ENCODE data around the gene UBASH3B.

The UBASH3B gene

GRCh38 chr11:122682464-122682863, 26.9 kb downstream of the UBASH3B start:
- Histone ChIP-seq H3K36me3 (ENCODE audit: control insufficient read depth, low read depth, low read length) (no peaks in the 10 kb centered on the region), H3K9me3 (ENCODE audit: control insufficient read depth, low read depth, low read length) (no peaks in the 10 kb centered on the region), H3K27me3 (ENCODE audit: control insufficient read depth, insufficient read depth, low read length) (no peaks in the 10 kb centered on the region), H3K4me1 (ENCODE audit: control insufficient read depth, low read depth, low read length) (no peaks in the 10 kb centered on the region), H3K27ac (ENCODE audit: low read length) (no peak overlapping the region), H3K4me3 (ENCODE audit: low read length) (no peak overlapping the region), H3K9ac (ENCODE audit: low read length) (no peak overlapping the region)

- no peaks in the 10 kb centered on the region for H3K9me3 ChIP-seq (ENCODE audit: control insufficient read depth, low read depth, low read length)
- no peak overlapping the region for H3K4me3 ChIP-seq (ENCODE audit: low read length)
- no peak overlapping the region for H3K27ac ChIP-seq (ENCODE audit: low read length)
- no peak overlapping the region for H3K9ac ChIP-seq (ENCODE audit: low read length)
- no peaks in the 10 kb centered on the region for H3K4me1 ChIP-seq (ENCODE audit: control insufficient read depth, low read depth, low read length)
- no peaks in the 10 kb centered on the region for H3K36me3 ChIP-seq (ENCODE audit: control insufficient read depth, low read depth, low read length)
- no peaks in the 10 kb centered on the region for H3K27me3 ChIP-seq (ENCODE audit: control insufficient read depth, insufficient read depth, low read length)
Measured at GRCh38 chr11:122685041-122685440, 29.5 kb downstream of the UBASH3B start.

GRCh38 chr11:122686111-122686510, 30.6 kb downstream of the UBASH3B start:
- no peak overlapping the region for H3K9ac ChIP-seq (ENCODE audit: low read length)
- no peaks in the 10 kb centered on the region for H3K27me3 ChIP-seq (ENCODE audit: control insufficient read depth, insufficient read depth, low read length)
- H3K27ac ChIP-seq (ENCODE audit: low read length) = no peak overlapping the region
- H3K36me3 ChIP-seq (ENCODE audit: control insufficient read depth, low read depth, low read length) = no peaks in the 10 kb centered on the region
- H3K9me3 ChIP-seq (ENCODE audit: control insufficient read depth, low read depth, low read length) = no peaks in the 10 kb centered on the region
- H3K4me1 ChIP-seq (ENCODE audit: control insufficient read depth, low read depth, low read length) = peaks cover 2% of the 10 kb centered on the region
- H3K4me3 ChIP-seq (ENCODE audit: low read length) = no peak overlapping the region

GRCh38 chr11:122690384-122690783, 34.9 kb downstream of the UBASH3B start:
- H3K36me3 ChIP-seq (ENCODE audit: control insufficient read depth, low read depth, low read length) = no peaks in the 10 kb centered on the region
- peaks cover 21% of the 10 kb centered on the region for H3K4me1 ChIP-seq (ENCODE audit: control insufficient read depth, low read depth, low read length)
- no peak overlapping the region for H3K9ac ChIP-seq (ENCODE audit: low read length)
- H3K4me3 ChIP-seq (ENCODE audit: low read length) = no peak overlapping the region
- no peaks in the 10 kb centered on the region for H3K9me3 ChIP-seq (ENCODE audit: control insufficient read depth, low read depth, low read length)
- H3K27me3 ChIP-seq (ENCODE audit: control insufficient read depth, insufficient read depth, low read length) = no peaks in the 10 kb centered on the region
- H3K27ac ChIP-seq (ENCODE audit: low read length) = no peak overlapping the region

- Histone ChIP-seq H3K36me3 (ENCODE audit: control insufficient read depth, low read depth, low read length) (no peaks in the 10 kb centered on the region), H3K9me3 (ENCODE audit: control insufficient read depth, low read depth, low read length) (no peaks in the 10 kb centered on the region), H3K4me1 (ENCODE audit: control insufficient read depth, low read depth, low read length) (peaks cover 21% of the 10 kb centered on the region), H3K27ac (ENCODE audit: low read length) (no peak overlapping the region), H3K4me3 (ENCODE audit: low read length) (no peak overlapping the region), H3K9ac (ENCODE audit: low read length) (no peak overlapping the region), H3K27me3 (ENCODE audit: control insufficient read depth, insufficient read depth, low read length) (no peaks in the 10 kb centered on the region)
Measured at GRCh38 chr11:122690801-122691548, 35.5 kb downstream of the UBASH3B start.

GRCh38 chr11:122691549-122692150, 36.1 kb downstream of the UBASH3B start:
- peak overlapping the region; percentile 3 for H3K27ac ChIP-seq (ENCODE audit: low read length)
- no peak overlapping the region for H3K4me3 ChIP-seq (ENCODE audit: low read length)
- H3K27me3 ChIP-seq (ENCODE audit: control insufficient read depth, insufficient read depth, low read length) = no peaks in the 10 kb centered on the region
- H3K9ac ChIP-seq (ENCODE audit: low read length) = no peak overlapping the region
- H3K9me3 ChIP-seq (ENCODE audit: control insufficient read depth, low read depth, low read length) = no peaks in the 10 kb centered on the region
- peaks cover 21% of the 10 kb centered on the region for H3K4me1 ChIP-seq (ENCODE audit: control insufficient read depth, low read depth, low read length)
- H3K36me3 ChIP-seq (ENCODE audit: control insufficient read depth, low read depth, low read length) = no peaks in the 10 kb centered on the region

GRCh38 chr11:122692444-122692843, 36.9 kb downstream of the UBASH3B start:
- H3K9ac ChIP-seq (ENCODE audit: low read length) = no peak overlapping the region
- no peaks in the 10 kb centered on the region for H3K9me3 ChIP-seq (ENCODE audit: control insufficient read depth, low read depth, low read length)
- peaks cover 21% of the 10 kb centered on the region for H3K4me1 ChIP-seq (ENCODE audit: control insufficient read depth, low read depth, low read length)
- no peaks in the 10 kb centered on the region for H3K36me3 ChIP-seq (ENCODE audit: control insufficient read depth, low read depth, low read length)
- H3K27me3 ChIP-seq (ENCODE audit: control insufficient read depth, insufficient read depth, low read length) = no peaks in the 10 kb centered on the region
- H3K4me3 ChIP-seq (ENCODE audit: low read length) = no peak overlapping the region
- H3K27ac ChIP-seq (ENCODE audit: low read length) = no peak overlapping the region

GRCh38 chr11:122695076-122695615, 39.6 kb downstream of the UBASH3B start:
- no peak overlapping the region for H3K27ac ChIP-seq (ENCODE audit: low read length)
- H3K27me3 ChIP-seq (ENCODE audit: control insufficient read depth, insufficient read depth, low read length) = no peaks in the 10 kb centered on the region
- peaks cover 21% of the 10 kb centered on the region for H3K4me1 ChIP-seq (ENCODE audit: control insufficient read depth, low read depth, low read length)
- no peak overlapping the region for H3K9ac ChIP-seq (ENCODE audit: low read length)
- H3K36me3 ChIP-seq (ENCODE audit: control insufficient read depth, low read depth, low read length) = no peaks in the 10 kb centered on the region
- H3K4me3 ChIP-seq (ENCODE audit: low read length) = no peak overlapping the region
- no peaks in the 10 kb centered on the region for H3K9me3 ChIP-seq (ENCODE audit: control insufficient read depth, low read depth, low read length)

GRCh38 chr11:122696662-122697061, 41.1 kb downstream of the UBASH3B start:
- Histone ChIP-seq H3K4me3 (ENCODE audit: low read length) (no peak overlapping the region), H3K9me3 (ENCODE audit: control insufficient read depth, low read depth, low read length) (no peaks in the 10 kb centered on the region), H3K27ac (ENCODE audit: low read length) (no peak overlapping the region), H3K9ac (ENCODE audit: low read length) (no peak overlapping the region), H3K27me3 (ENCODE audit: control insufficient read depth, insufficient read depth, low read length) (no peaks in the 10 kb centered on the region), H3K4me1 (ENCODE audit: control insufficient read depth, low read depth, low read length) (peaks cover 13% of the 10 kb centered on the region), H3K36me3 (ENCODE audit: control insufficient read depth, low read depth, low read length) (no peaks in the 10 kb centered on the region)

- Histone ChIP-seq H3K9ac (ENCODE audit: low read length) (no peak overlapping the region), H3K27me3 (ENCODE audit: control insufficient read depth, insufficient read depth, low read length) (no peaks in the 10 kb centered on the region), H3K9me3 (ENCODE audit: control insufficient read depth, low read depth, low read length) (no peaks in the 10 kb centered on the region), H3K4me1 (ENCODE audit: control insufficient read depth, low read depth, low read length) (peaks cover 2% of the 10 kb centered on the region), H3K4me3 (ENCODE audit: low read length) (no peak overlapping the region), H3K27ac (ENCODE audit: low read length) (no peak overlapping the region), H3K36me3 (ENCODE audit: control insufficient read depth, low read depth, low read length) (no peaks in the 10 kb centered on the region)
Measured at GRCh38 chr11:122697636-122698167, 42.2 kb downstream of the UBASH3B start.

GRCh38 chr11:122698392-122698791, 42.9 kb downstream of the UBASH3B start:
- H3K4me3 ChIP-seq (ENCODE audit: low read length) = no peak overlapping the region

More at GRCh38 chr11:122698392-122698791, 42.9 kb downstream of the UBASH3B start:
- Histone ChIP-seq H3K27me3 (ENCODE audit: control insufficient read depth, insufficient read depth, low read length) (no peaks in the 10 kb centered on the region), H3K36me3 (ENCODE audit: control insufficient read depth, low read depth, low read length) (no peaks in the 10 kb centered on the region), H3K4me1 (ENCODE audit: control insufficient read depth, low read depth, low read length) (no peaks in the 10 kb centered on the region), H3K9me3 (ENCODE audit: control insufficient read depth, low read depth, low read length) (no peaks in the 10 kb centered on the region), H3K27ac (ENCODE audit: low read length) (no peak overlapping the region), H3K9ac (ENCODE audit: low read length) (no peak overlapping the region)

Measured in iPS-18a (cell line).